Measurements from ENCODE around the gene FAM50B.

- TF ChIP-seq POLR2A (IDR thresholded peaks at IDR 0.05) (no peak), CTCF (IDR thresholded peaks at IDR 0.05) (no peak)
Observed at GRCh38 chr6:3808199-3808598, 41.0 kb upstream of the FAM50B start.
